Measurements from ENCODE around the gene ABR.

The ABR gene

DNA sequence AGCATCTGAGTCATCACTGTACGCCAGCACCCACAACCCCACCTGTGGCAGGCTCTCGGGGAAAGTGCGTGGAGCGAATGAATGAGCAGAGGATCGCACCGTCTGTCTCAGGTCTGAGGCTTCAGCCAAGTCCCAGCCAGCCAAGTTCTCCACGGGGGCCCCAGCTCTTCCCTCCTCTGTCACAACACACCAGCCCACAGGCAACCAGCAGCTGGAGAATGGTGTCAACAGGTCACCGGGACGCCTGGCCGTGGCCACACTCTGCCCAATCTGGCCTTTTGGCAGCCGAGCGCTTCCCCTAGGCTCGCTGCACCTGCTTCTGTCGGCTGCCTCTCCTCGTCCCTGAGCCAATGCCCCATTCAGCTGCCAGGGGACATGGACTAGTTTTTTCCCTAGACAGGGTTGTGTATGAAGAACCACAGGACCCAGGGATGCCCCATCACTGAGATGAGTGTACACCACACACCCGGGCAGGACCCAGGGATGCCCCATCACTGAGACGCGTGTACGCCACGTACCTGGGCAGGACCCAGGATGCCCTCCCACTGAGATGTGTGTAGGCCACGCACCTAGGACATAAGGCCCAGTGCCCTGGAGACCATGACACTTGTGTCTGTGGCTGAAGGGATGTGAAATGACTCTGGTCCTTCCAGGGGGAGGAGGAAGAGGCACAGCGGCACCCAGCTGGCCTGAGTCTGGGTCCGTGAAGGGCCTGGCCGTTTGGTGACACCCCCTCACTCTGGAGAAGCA is 52.8 kb downstream of the ABR start:
- no peak overlapping the region for H3K4me2 ChIP-seq
- TF ChIP-seq, protein P1, sequence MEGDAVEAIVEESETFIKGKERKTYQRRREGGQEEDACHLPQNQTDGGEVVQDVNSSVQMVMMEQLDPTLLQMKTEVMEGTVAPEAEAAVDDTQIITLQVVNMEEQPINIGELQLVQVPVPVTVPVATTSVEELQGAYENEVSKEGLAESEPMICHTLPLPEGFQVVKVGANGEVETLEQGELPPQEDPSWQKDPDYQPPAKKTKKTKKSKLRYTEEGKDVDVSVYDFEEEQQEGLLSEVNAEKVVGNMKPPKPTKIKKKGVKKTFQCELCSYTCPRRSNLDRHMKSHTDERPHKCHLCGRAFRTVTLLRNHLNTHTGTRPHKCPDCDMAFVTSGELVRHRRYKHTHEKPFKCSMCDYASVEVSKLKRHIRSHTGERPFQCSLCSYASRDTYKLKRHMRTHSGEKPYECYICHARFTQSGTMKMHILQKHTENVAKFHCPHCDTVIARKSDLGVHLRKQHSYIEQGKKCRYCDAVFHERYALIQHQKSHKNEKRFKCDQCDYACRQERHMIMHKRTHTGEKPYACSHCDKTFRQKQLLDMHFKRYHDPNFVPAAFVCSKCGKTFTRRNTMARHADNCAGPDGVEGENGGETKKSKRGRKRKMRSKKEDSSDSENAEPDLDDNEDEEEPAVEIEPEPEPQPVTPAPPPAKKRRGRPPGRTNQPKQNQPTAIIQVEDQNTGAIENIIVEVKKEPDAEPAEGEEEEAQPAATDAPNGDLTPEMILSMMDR (conservative IDR thresholded peaks at IDR 0.05; ENCODE audit: low read depth, low read length) = no peak
- no peak overlapping the region for H2AFZ ChIP-seq (ENCODE audit: low read depth)
- no peaks in the 10 kb centered on the region for H4K20me1 ChIP-seq (ENCODE audit: insufficient read depth)
- no peaks in the 10 kb centered on the region for H3K36me3 ChIP-seq (ENCODE audit: insufficient read depth)
- peaks cover 38% of the 10 kb centered on the region; the same call in 1 of the 2 replicates for H3K27me3 ChIP-seq (ENCODE audit: insufficient read depth, low read depth)
- H3K27ac ChIP-seq = no peak overlapping the region
- no peak overlapping the region for H3K9ac ChIP-seq
- peaks cover 4% of the 10 kb centered on the region for H3K4me1 ChIP-seq (ENCODE audit: low read depth, poor library complexity, severe bottlenecking)
- no peak overlapping the region for H3K4me3 ChIP-seq (IDR thresholded peaks at IDR 0.05; ENCODE audit: insufficient read depth, low read depth, low read length)
- H3K79me2 ChIP-seq (ENCODE audit: insufficient read depth, low read depth) = no peaks in the 10 kb centered on the region

DNA sequence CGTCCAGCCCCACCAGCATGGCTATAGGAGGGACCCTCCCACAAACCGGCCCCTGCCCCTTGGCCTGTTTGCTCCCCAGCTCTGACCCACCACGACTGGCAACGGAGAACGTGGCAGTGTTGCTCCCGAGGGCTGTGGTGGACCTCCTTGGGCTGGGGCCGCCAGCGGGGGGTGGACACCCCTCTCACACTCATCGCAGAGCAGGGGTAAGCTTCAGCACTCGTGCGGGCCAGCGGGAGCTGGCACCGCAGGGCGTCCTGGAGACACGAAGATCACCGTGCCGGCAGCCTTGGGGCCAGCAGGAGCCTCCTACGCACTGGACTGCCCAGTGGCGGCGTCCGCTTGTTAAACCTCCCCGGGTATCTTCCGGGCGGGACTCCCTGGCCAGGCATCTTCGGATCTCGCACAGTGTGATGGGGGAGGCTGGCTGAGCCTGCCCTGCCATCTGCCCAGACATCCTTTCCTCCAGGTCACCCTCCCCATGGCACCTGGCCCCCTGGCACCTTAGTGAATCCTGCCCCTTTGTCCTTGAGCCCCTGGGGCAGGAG is 53.5 kb downstream of the ABR start:
- no peak overlapping the region for H2AFZ ChIP-seq (ENCODE audit: low read depth)
- no peak overlapping the region for H3K9ac ChIP-seq
- TF ChIP-seq, protein P1 (conservative IDR thresholded peaks at IDR 0.05; ENCODE audit: low read depth, low read length) = no peak
- peaks cover 38% of the 10 kb centered on the region; the same call in 1 of the 2 replicates for H3K27me3 ChIP-seq (ENCODE audit: insufficient read depth, low read depth)
- H3K27ac ChIP-seq = no peak overlapping the region
- H3K36me3 ChIP-seq (ENCODE audit: insufficient read depth) = no peaks in the 10 kb centered on the region
- H4K20me1 ChIP-seq (ENCODE audit: insufficient read depth) = no peaks in the 10 kb centered on the region
- no peak overlapping the region for H3K4me2 ChIP-seq
- no peak overlapping the region for H3K4me3 ChIP-seq (IDR thresholded peaks at IDR 0.05; ENCODE audit: insufficient read depth, low read depth, low read length)
- peaks cover 4% of the 10 kb centered on the region for H3K4me1 ChIP-seq (ENCODE audit: low read depth, poor library complexity, severe bottlenecking)
- H3K79me2 ChIP-seq (ENCODE audit: insufficient read depth, low read depth) = no peaks in the 10 kb centered on the region

DNA sequence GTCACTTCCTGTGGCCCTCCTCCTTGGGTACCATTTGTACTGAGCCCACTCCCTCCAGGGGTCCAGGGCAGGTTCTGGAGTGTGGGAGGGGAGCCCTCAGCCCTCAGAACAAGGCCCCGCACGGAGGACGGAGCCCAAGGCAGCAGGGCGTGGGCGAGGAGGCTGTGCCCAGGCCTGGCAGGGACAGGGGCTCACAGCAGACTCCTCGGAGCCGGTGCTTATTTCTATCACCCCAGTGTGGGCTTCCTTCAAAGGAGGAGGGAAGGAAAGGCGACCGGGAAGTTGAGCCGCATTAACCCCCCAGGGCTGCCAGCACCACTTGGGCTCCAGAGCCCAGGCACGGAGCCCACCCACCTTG is 54.0 kb downstream of the ABR start:
- H4K20me1 ChIP-seq (ENCODE audit: insufficient read depth) = no peaks in the 10 kb centered on the region
- no peaks in the 10 kb centered on the region for H3K79me2 ChIP-seq (ENCODE audit: insufficient read depth, low read depth)
- H3K9ac ChIP-seq = no peak overlapping the region
- H2AFZ ChIP-seq (ENCODE audit: low read depth) = no peak overlapping the region
- no peak overlapping the region for H3K4me3 ChIP-seq (IDR thresholded peaks at IDR 0.05; ENCODE audit: insufficient read depth, low read depth, low read length)
- TF ChIP-seq, protein P1 (conservative IDR thresholded peaks at IDR 0.05; ENCODE audit: low read depth, low read length) = no peak
- no peak overlapping the region for H3K4me2 ChIP-seq
- no peak overlapping the region for H3K27ac ChIP-seq
- peaks cover 38% of the 10 kb centered on the region; the same call in 1 of the 2 replicates for H3K27me3 ChIP-seq (ENCODE audit: insufficient read depth, low read depth)
- peaks cover 8% of the 10 kb centered on the region for H3K4me1 ChIP-seq (ENCODE audit: low read depth, poor library complexity, severe bottlenecking)
- no peaks in the 10 kb centered on the region for H3K36me3 ChIP-seq (ENCODE audit: insufficient read depth)

DNA sequence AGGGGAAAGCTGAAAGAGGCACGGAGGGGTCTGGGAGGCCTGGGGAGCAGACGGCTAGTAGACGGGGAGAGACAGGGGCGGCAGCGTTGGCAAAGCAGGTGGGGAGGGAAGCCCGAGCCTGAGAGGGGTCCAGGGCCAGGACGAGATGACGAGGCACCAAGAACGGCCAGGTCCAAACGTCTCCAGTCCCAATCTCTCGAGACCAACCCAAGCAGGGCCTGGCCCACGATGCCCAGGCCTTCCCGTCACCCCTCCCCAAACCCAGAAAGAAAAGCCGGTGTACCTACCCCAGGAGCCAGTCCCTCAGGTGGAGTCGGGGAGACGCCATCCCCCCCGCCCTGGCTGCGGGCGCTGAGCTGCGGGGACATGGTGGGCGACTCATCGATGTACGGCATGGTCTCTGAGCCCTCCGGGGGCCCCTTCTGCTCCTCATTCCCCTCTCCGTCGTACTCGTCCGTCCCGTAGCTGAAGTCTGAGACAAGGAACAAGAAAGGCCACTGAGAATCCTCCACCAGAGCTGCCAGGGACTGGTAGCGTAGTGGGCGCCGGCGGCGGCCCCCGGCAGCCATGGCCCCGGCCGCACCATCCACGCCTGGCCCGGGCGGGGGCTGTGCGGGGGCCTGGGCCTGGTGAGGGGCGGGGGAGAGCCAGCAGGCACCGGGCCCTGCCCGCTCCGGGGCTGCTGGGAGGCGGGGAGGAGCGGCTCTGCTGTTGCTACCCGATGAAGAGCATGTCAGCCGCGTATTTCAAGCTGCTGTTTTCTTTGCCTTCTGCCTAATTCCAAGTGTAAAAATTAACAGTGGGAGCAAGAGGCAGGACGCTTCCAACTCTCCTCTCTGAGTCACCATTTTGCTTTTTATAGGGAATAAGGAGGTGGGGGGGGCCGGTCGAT is 54.6 kb downstream of the ABR start:
- TF ChIP-seq, protein P1 (conservative IDR thresholded peaks at IDR 0.05; ENCODE audit: low read depth, low read length) = no peak
- no peaks in the 10 kb centered on the region for H3K79me2 ChIP-seq (ENCODE audit: insufficient read depth, low read depth)
- H3K27me3 ChIP-seq (ENCODE audit: insufficient read depth, low read depth) = peaks cover 34% of the 10 kb centered on the region; the same call in 1 of the 2 replicates
- H4K20me1 ChIP-seq (ENCODE audit: insufficient read depth) = no peaks in the 10 kb centered on the region
- peaks cover 15% of the 10 kb centered on the region for H3K4me1 ChIP-seq (ENCODE audit: low read depth, poor library complexity, severe bottlenecking)
- no peak overlapping the region for H3K9ac ChIP-seq
- no peak overlapping the region for H3K4me3 ChIP-seq (IDR thresholded peaks at IDR 0.05; ENCODE audit: insufficient read depth, low read depth, low read length)
- no peaks in the 10 kb centered on the region for H3K36me3 ChIP-seq (ENCODE audit: insufficient read depth)
- no peak overlapping the region for H3K27ac ChIP-seq
- H2AFZ ChIP-seq (ENCODE audit: low read depth) = no peak overlapping the region
- no peak overlapping the region for H3K4me2 ChIP-seq
